Measurements from ENCODE around the gene LMO3. TPM values are rescaled to one million over a fixed set of nuclear protein-coding genes. Genes with fewer than 3 reads are reported as not detected.

The LMO3 gene
- total and polyA plus RNA-seq, 2 experiments from 2014 or later: 7.9 to 15.1 TPM

GRCh38 chr12:16606991-16607390 is 1.0 kb upstream of the LMO3 start:
- H3K9me3 Mint-ChIP-seq: no peaks in the 10 kb centered on the region
- no peak overlapping the region for H3K27ac Mint-ChIP-seq
- peaks cover 29% of the 10 kb centered on the region for H3K27me3 Mint-ChIP-seq (ENCODE audit: insufficient read depth, low read depth, poor library complexity)
- no peaks in the 10 kb centered on the region for H4K20me1 ChIP-seq (replicated peaks; ENCODE audit: insufficient read depth)
- H2AFZ ChIP-seq: peak overlapping the region; percentile 65
- peak overlapping the region; percentile 85 for H3K4me3 ChIP-seq
- DNase-seq (ENCODE audit: low spot score): peak; percentile 49
- ATAC-seq: peak; percentile 22
- H3K79me2 ChIP-seq (replicated peaks; ENCODE audit: insufficient read depth): no peaks in the 10 kb centered on the region; the same call in 1 of the 2 replicates
- peak overlapping the region; percentile 97 for H3K4me2 ChIP-seq
- H3K4me1 Mint-ChIP-seq: peaks cover 74% of the 10 kb centered on the region
- peak overlapping the region; percentile 89 for H3K4me3 Mint-ChIP-seq
- H3K27me3 ChIP-seq (ENCODE audit: insufficient read depth): peaks cover 60% of the 10 kb centered on the region
- H3K36me3 Mint-ChIP-seq (ENCODE audit: low read depth): no peaks in the 10 kb centered on the region
- no peaks in the 10 kb centered on the region for H3K36me3 ChIP-seq (ENCODE audit: insufficient read depth)
- TF ChIP-seq EZH2phosphoT487 (IDR thresholded peaks at IDR 0.05; ENCODE audit: unreplicated experiment) (no peak), EZH2 (IDR thresholded peaks at IDR 0.05; ENCODE audit: low read depth, unreplicated experiment) (no peak), POLR2AphosphoS5 (IDR thresholded peaks at IDR 0.05; ENCODE audit: low read depth) (no peak), REST (IDR thresholded peaks at IDR 0.05; ENCODE audit: unreplicated experiment) (no peak), JUNB (IDR thresholded peaks at IDR 0.05; ENCODE audit: unreplicated experiment) (no peak), STAT1 (IDR thresholded peaks at IDR 0.05; ENCODE audit: unreplicated experiment) (no peak), ZNF114 (CRISPR knock-in tag; IDR thresholded peaks at IDR 0.05) (no peak), NANOG (IDR thresholded peaks at IDR 0.05; ENCODE audit: borderline replicate concordance) (no peak), CREB1 (CRISPR knock-in tag; IDR thresholded peaks at IDR 0.05; ENCODE audit: low read depth) (no peak), ZNF331 (CRISPR knock-in tag; IDR thresholded peaks at IDR 0.05; ENCODE audit: low read depth) (no peak)
- TF ChIP-seq, protein P1, sequence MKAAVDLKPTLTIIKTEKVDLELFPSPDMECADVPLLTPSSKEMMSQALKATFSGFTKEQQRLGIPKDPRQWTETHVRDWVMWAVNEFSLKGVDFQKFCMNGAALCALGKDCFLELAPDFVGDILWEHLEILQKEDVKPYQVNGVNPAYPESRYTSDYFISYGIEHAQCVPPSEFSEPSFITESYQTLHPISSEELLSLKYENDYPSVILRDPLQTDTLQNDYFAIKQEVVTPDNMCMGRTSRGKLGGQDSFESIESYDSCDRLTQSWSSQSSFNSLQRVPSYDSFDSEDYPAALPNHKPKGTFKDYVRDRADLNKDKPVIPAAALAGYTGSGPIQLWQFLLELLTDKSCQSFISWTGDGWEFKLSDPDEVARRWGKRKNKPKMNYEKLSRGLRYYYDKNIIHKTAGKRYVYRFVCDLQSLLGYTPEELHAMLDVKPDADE (IDR thresholded peaks at IDR 0.05): no peak
- TF ChIP-seq, protein P2, sequence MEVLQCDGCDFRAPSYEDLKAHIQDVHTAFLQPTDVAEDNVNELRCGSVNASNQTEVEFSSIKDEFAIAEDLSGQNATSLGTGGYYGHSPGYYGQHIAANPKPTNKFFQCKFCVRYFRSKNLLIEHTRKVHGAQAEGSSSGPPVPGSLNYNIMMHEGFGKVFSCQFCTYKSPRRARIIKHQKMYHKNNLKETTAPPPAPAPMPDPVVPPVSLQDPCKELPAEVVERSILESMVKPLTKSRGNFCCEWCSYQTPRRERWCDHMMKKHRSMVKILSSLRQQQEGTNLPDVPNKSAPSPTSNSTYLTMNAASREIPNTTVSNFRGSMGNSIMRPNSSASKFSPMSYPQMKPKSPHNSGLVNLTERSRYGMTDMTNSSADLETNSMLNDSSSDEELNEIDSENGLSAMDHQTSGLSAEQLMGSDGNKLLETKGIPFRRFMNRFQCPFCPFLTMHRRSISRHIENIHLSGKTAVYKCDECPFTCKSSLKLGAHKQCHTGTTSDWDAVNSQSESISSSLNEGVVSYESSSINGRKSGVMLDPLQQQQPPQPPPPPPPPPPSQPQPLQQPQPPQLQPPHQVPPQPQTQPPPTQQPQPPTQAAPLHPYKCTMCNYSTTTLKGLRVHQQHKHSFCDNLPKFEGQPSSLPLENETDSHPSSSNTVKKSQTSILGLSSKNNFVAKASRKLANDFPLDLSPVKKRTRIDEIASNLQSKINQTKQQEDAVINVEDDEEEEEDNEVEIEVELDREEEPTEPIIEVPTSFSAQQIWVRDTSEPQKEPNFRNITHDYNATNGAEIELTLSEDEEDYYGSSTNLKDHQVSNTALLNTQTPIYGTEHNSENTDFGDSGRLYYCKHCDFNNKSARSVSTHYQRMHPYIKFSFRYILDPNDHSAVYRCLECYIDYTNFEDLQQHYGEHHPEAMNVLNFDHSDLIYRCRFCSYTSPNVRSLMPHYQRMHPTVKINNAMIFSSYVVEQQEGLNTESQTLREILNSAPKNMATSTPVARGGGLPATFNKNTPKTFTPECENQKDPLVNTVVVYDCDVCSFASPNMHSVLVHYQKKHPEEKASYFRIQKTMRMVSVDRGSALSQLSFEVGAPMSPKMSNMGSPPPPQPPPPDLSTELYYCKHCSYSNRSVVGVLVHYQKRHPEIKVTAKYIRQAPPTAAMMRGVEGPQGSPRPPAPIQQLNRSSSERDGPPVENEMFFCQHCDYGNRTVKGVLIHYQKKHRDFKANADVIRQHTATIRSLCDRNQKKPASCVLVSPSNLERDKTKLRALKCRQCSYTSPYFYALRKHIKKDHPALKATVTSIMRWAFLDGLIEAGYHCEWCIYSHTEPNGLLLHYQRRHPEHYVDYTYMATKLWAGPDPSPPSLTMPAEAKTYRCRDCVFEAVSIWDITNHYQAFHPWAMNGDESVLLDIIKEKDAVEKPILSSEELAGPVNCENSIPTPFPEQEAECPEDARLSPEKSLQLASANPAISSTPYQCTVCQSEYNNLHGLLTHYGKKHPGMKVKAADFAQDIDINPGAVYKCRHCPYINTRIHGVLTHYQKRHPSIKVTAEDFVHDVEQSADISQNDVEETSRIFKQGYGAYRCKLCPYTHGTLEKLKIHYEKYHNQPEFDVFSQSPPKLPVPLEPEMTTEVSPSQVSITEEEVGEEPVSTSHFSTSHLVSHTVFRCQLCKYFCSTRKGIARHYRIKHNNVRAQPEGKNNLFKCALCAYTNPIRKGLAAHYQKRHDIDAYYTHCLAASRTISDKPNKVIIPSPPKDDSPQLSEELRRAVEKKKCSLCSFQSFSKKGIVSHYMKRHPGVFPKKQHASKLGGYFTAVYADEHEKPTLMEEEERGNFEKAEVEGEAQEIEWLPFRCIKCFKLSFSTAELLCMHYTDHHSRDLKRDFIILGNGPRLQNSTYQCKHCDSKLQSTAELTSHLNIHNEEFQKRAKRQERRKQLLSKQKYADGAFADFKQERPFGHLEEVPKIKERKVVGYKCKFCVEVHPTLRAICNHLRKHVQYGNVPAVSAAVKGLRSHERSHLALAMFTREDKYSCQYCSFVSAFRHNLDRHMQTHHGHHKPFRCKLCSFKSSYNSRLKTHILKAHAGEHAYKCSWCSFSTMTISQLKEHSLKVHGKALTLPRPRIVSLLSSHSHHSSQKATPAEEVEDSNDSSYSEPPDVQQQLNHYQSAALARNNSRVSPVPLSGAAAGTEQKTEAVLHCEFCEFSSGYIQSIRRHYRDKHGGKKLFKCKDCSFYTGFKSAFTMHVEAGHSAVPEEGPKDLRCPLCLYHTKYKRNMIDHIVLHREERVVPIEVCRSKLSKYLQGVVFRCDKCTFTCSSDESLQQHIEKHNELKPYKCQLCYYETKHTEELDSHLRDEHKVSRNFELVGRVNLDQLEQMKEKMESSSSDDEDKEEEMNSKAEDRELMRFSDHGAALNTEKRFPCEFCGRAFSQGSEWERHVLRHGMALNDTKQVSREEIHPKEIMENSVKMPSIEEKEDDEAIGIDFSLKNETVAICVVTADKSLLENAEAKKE (CRISPR knock-in tag; IDR thresholded peaks at IDR 0.05): no peak
- TF ChIP-seq, protein P3, sequence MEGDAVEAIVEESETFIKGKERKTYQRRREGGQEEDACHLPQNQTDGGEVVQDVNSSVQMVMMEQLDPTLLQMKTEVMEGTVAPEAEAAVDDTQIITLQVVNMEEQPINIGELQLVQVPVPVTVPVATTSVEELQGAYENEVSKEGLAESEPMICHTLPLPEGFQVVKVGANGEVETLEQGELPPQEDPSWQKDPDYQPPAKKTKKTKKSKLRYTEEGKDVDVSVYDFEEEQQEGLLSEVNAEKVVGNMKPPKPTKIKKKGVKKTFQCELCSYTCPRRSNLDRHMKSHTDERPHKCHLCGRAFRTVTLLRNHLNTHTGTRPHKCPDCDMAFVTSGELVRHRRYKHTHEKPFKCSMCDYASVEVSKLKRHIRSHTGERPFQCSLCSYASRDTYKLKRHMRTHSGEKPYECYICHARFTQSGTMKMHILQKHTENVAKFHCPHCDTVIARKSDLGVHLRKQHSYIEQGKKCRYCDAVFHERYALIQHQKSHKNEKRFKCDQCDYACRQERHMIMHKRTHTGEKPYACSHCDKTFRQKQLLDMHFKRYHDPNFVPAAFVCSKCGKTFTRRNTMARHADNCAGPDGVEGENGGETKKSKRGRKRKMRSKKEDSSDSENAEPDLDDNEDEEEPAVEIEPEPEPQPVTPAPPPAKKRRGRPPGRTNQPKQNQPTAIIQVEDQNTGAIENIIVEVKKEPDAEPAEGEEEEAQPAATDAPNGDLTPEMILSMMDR (conservative IDR thresholded peaks at IDR 0.05; ENCODE audit: low read depth in 2 of 2): no peak
- H3K27ac ChIP-seq (ENCODE audit: low read depth): no peak overlapping the region
- no peaks in the 10 kb centered on the region for H3K9me2 ChIP-seq (ENCODE audit: insufficient read depth)
- H3K4me1 ChIP-seq (ENCODE audit: insufficient read depth): peaks cover 79% of the 10 kb centered on the region
- peaks cover 4% of the 10 kb centered on the region; the same call in 1 of the 2 replicates for H3F3A ChIP-seq (replicated peaks; ENCODE audit: low read depth)
